ENCODE data around the gene DAB1. TPM values are rescaled to one million over a fixed set of nuclear protein-coding genes. Genes with fewer than 3 reads are reported as not detected.
A peak's percentile ranks its signal among the peaks of the same experiment; 100 is the strongest.

DAB1 gene
- total and polyA plus RNA-seq, 12 donors, result 0.04 to 2.1 (median 0.59) TPM; not detected in 2

DNA sequence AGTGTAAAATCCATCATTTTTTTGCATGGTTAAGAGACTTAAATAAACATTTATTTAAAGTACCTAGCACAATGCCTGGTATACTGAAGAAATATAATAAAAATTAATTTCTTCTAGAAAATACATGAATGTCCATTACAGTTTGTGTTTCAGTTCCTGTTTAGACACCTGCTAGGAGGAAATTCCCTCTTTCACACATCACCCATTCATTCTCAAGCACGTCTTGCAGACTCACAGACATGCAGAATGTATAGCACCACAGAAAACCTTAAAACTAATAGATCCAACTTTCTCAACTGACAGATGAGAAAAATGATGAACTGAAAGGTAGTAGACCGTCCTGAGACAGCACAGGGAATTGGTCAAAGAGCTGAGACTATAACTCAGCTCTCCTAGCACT, 285.9 kb downstream of the DAB1 start:
- WGBS, 4 donors, result 51 to 59% (median 55%) methylated on average over 2 of the region's 2 CpGs
- DNase-seq, result no peak
- H3K4me1 ChIP-seq (replicated peaks in 1 of 2), result peaks cover 0 to 5% of the 10 kb centered on the region in 2 donors
- no peak for TF ChIP-seq POLR2A (IDR thresholded peaks at IDR 0.05)
- TF ChIP-seq, protein P1, sequence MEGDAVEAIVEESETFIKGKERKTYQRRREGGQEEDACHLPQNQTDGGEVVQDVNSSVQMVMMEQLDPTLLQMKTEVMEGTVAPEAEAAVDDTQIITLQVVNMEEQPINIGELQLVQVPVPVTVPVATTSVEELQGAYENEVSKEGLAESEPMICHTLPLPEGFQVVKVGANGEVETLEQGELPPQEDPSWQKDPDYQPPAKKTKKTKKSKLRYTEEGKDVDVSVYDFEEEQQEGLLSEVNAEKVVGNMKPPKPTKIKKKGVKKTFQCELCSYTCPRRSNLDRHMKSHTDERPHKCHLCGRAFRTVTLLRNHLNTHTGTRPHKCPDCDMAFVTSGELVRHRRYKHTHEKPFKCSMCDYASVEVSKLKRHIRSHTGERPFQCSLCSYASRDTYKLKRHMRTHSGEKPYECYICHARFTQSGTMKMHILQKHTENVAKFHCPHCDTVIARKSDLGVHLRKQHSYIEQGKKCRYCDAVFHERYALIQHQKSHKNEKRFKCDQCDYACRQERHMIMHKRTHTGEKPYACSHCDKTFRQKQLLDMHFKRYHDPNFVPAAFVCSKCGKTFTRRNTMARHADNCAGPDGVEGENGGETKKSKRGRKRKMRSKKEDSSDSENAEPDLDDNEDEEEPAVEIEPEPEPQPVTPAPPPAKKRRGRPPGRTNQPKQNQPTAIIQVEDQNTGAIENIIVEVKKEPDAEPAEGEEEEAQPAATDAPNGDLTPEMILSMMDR (IDR thresholded peaks at IDR 0.05), result no peak
- no peaks in the 10 kb centered on the region for H3K36me3 ChIP-seq (replicated peaks in 1 of 2)
- no peak overlapping the region for H3K4me3 ChIP-seq
- intact Hi-C loops (cut with DNase I), result no loop called here
- no peaks in the 10 kb centered on the region for H3K9me3 ChIP-seq (replicated peaks in 1 of 3)
- no peaks in the 10 kb centered on the region for H3K27me3 ChIP-seq
- H3K27ac ChIP-seq, result no peak overlapping the region

DNA sequence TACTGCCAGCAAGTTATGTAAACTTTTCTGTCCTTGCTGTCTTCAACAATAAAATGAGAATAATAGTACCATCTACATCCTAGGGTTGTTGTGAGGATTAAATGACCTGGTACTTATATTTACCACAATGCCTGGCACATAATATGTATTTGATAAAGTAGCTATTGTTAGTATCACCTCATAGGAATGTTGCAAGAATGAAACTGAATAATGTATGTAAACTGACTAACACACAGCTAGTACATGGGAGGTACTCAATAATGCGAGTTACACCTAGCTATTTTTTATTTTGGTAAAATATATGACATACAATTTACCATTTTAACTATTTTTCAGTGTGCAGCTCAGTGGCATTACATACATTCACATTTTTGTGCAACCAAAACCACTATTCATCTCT, 289.1 kb downstream of the DAB1 start:
- H3K4me1 ChIP-seq (replicated peaks in 1 of 2), result peaks cover 0 to 19% of the 10 kb centered on the region in 2 donors
- no peaks in the 10 kb centered on the region for H3K36me3 ChIP-seq (replicated peaks in 1 of 2)
- no peak overlapping the region for H3K27ac ChIP-seq
- H3K27me3 ChIP-seq, result no peaks in the 10 kb centered on the region
- 83 to 92% (median 85%) methylated on average over 1 of the region's 1 CpG for WGBS, 4 donors
- H3K4me3 ChIP-seq, result no peak overlapping the region
- no peak for TF ChIP-seq POLR2A (IDR thresholded peaks at IDR 0.05)
- TF ChIP-seq, protein P1 (IDR thresholded peaks at IDR 0.05), result no peak
- no peaks in the 10 kb centered on the region for H3K9me3 ChIP-seq (replicated peaks in 1 of 3)
- DNase-seq, result no peak
- intact Hi-C loops (cut with DNase I), result no loop called here

DNA sequence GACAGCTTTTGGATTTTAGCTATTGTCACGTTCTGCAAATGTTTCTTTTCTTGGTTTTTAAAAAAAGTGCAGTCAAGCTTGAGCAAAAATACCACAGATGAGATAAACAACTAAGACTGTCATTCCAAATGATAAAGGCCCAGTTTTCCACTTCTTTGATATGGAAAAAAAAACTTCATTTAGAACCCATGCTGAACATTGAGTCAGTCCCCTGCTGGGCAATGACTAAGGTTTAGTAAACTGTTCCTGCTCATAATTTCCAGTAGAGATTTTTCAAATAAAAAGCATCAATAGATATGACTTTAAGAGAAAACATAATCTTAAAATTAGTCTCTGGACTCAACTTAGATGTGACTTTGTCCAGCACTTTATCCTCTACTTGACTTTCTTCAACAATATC, 290.2 kb downstream of the DAB1 start:
- peaks cover 0 to 19% of the 10 kb centered on the region in 2 donors for H3K4me1 ChIP-seq (replicated peaks in 1 of 2)
- intact Hi-C loops (cut with DNase I), result no loop called here
- H3K4me3 ChIP-seq, result no peak overlapping the region
- 22 to 50% (median 29%) methylated on average over 1 of the region's 1 CpG for WGBS, 4 donors
- H3K27me3 ChIP-seq, result no peaks in the 10 kb centered on the region
- peak overlapping the region in 2 of 5 donors; percentile 44 to 65 for H3K27ac ChIP-seq
- peak in 3 of 7 donors; percentile 5 to 25 (median 18) for DNase-seq
- TF ChIP-seq POLR2A (IDR thresholded peaks at IDR 0.05), result no peak
- TF ChIP-seq, protein P1 (IDR thresholded peaks at IDR 0.05), result no peak
- no peaks in the 10 kb centered on the region for H3K9me3 ChIP-seq (replicated peaks in 1 of 3)
- H3K36me3 ChIP-seq (replicated peaks in 1 of 2), result no peaks in the 10 kb centered on the region

DNA sequence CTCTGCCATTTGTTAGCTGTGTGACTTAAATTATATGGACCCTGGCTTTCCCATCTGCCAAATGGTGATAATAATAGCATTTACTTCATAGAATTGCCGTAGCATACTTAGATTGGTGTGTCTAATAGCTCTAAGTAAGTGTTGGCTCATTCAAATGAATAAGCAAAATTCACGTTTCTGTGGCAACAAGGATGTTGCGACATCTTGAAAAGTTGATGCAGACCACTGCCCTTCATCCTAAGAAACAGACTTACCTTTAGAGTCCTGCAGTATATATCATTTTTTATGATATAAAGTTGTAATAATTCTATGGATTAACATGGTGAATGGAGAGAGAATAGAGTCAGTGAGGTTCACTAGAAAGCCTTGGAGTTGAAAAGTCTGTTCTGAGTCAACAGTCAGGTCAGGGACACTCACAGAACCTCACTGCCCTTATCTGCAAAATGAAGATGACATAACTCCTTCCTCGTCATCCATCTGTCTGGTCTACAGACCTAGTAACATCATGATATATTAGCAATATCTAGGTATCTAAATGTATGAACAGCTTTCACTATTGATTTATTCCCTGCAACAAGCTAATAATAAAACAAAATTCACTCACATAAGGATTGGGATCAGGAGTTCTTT, 290.8 kb downstream of the DAB1 start:
- H3K27me3 ChIP-seq, result no peaks in the 10 kb centered on the region
- H3K27ac ChIP-seq, result peak overlapping the region in 2 of 5 donors; percentile 44 to 65
- no peak overlapping the region for H3K4me3 ChIP-seq
- H3K4me1 ChIP-seq (replicated peaks in 1 of 2), result peaks cover 0 to 19% of the 10 kb centered on the region in 2 donors
- no peaks in the 10 kb centered on the region for H3K9me3 ChIP-seq (replicated peaks in 1 of 3)
- DNase-seq, result peak in 3 of 7 donors; percentile 28 to 36 (median 33)
- H3K36me3 ChIP-seq (replicated peaks in 1 of 2), result no peaks in the 10 kb centered on the region
- TF ChIP-seq POLR2A (IDR thresholded peaks at IDR 0.05), result no peak
- TF ChIP-seq, protein P1 (IDR thresholded peaks at IDR 0.05), result no peak
- intact Hi-C loops (cut with DNase I), result no loop called here
- WGBS, 4 donors, result 46 to 56% (median 50%) methylated on average over 4 of the region's 4 CpGs
